OCI-M2 (cell line): ENCODE data around the gene AP5Z1.

Experiments
- DNase-seq: peaks from one replicate; lab custom pipeline; 2025; ENCODE audit not compliant: unreplicated experiment; lab: John Stamatoyannopoulos, UW

Gene AP5Z1

DNA sequence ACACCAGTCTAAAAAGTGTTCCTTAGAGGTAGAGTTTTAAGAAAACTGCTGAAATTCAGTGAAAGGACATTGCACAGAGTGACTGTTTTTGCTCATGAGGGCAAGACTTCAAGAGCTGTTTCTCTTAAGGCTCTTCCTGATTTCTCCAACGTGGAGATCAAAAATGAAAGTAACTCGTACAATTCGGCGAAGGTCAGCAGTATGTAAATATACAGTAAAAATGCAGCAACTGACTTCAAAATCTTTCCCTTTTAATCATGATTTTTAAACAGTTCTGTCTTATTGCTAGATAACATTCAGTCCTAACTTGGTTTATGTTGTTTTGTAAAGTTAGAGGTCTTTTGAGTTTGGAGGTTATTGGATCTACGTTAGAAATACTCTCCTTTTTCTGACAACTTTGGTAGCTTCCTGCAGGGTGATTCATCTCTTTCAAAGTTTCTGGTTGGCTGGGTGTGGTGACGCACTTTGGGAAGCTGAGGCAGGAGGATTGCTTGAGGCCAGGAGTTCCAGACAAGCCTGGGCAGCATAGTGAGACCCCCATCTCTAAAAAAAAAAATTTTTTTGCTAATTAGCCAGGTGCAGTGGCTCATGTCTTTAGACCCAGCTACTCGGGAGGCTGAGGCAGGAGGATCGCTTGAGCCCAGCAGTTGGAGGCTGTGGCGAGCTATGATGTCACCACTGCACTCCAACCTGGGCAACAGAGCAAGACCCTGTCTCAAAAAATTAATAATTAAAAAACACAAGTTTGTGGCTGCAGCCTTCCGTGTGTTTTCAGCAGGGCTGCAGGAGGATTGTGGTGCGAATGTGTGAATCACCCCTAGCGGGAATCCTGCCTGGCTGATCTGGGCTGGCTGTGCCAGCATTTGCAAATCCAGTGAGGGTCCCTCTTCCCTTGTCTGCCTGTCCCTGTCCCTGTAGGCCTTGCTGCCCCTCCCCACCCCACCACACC, 29.2 kb upstream of the AP5Z1 start:
- DNase-seq, result no peak

DNA sequence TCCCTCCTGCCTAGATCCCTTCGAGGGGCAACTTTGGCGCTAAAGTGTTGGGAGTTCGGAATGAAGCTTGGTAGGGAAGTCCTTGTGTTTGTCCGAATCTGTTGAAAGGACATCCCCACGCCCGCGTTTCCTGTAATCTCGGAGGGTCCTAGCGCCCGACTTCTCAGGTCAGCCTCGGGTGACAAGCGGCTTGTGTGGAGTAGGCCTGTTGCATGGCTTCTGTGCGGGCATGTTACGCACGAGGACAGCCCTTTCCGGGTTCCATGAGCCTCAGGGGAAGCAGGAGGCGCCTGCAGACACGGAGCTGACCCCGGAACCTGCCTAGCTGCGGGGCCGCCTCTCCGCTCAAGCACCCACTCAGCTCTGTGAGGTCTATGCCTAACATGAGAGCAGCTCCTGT, 28.4 kb upstream of the AP5Z1 start:
- no peak for DNase-seq

DNA sequence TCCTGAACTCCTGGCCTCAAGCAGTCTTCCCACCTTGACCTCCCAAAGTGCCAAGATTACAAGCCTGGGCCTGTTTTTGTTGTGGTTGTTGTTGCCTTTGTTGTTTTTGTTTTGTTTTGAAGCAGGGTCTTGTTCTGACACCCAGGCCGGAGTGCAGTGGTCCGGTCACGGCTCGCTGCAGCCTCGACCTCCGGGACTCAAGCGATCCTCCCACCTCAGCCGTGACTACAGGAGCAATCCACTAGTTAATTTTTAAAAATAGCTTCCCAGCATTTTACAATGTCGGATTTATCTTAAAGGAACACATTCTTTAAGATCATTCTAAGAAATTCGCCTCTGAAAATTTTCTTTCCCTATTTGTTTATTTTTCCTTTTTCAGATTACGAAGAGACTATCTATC, 27.7 kb upstream of the AP5Z1 start:
- DNase-seq, result no peak

DNA sequence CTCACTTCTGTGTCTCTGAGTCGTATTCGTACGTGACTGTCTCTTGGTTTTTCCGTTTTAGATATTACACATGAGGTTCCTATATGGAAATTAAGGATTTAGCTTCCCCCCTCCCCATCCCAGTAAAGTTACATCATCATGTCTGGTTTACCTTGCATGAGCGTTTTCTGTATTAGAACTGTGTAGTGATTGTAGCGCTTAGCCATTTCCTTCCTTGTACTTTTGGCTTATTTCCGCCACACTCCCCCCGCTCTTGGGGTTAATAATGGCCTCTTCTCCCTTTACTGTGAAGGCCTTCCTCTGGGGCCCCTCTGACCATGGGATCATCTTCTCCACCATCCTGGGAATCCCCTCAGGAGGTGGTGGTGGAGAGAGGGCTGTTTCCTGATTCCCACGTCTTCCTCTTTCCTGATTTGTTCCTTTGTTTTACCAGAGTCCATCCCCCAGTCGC, 27.2 kb upstream of the AP5Z1 start:
- DNase-seq, result no peak

DNA sequence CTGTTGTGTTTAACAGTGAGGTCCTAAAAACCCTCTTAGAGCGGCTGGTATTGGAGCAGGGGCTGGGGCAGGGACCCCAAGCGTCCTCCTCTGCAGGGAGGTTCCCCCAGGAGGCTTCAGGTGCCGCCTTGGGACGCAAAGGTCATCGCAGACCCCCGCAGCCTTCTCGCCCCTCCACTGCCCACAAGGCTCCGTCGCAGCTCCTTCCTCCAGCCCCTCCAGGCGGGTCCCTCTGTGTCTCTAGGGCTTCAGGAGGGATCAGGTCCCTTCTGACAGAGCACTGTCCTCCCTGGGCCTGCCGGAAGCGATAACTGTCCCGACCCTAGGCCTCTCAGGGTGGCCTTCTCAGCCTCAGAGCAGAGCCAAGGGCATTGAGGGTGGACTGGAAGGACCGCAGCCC, 26.1 kb upstream of the AP5Z1 start:
- DNase-seq, result no peak

DNA sequence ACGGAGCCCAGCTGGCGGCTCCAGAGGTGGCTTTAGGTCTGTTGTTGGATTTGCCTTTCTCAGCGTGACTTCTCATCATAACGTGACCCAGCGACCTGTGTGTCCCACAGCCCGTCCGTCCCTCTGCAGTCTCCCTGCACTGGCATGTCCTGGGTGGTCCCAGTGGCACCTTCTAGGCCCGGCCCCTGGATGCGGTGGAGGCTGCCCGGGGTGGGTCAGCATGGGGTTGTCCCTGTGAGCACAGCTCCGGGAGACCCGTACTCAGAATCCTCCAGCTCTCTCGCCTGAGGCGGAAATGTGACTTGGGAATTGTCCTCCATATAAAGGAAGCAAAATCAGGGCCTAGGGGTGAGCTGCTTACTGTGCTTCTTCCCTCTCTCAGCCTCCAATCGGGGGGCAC, 25.6 kb upstream of the AP5Z1 start:
- no peak for DNase-seq

DNA sequence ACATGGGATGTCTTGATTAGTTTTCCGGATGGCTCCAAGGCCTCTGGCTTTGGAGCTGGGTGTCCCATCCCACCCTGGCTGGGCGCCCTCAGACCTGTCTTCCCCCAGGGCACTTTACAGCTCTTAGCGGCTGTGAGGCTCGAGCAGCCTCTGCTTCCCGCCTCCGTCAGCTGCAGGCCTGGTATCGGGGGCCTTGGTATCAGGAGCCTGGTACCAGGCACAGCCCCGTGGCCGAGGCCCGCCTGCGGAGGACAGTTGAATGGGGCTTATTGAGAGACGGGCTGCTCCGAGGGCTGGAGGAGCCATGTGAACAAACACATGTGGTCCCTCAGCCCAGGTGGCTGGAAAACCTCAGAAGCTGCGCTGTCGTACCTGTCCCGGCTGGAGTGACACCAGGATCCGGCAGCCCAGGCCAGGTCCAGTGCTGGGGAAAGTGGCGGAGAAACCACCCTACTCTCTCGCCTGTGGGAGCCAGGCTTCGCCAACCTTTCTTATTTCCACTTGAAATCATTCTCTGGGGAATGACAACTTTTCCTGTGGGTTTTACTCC, 23.9 kb upstream of the AP5Z1 start:
- no peak for DNase-seq

DNA sequence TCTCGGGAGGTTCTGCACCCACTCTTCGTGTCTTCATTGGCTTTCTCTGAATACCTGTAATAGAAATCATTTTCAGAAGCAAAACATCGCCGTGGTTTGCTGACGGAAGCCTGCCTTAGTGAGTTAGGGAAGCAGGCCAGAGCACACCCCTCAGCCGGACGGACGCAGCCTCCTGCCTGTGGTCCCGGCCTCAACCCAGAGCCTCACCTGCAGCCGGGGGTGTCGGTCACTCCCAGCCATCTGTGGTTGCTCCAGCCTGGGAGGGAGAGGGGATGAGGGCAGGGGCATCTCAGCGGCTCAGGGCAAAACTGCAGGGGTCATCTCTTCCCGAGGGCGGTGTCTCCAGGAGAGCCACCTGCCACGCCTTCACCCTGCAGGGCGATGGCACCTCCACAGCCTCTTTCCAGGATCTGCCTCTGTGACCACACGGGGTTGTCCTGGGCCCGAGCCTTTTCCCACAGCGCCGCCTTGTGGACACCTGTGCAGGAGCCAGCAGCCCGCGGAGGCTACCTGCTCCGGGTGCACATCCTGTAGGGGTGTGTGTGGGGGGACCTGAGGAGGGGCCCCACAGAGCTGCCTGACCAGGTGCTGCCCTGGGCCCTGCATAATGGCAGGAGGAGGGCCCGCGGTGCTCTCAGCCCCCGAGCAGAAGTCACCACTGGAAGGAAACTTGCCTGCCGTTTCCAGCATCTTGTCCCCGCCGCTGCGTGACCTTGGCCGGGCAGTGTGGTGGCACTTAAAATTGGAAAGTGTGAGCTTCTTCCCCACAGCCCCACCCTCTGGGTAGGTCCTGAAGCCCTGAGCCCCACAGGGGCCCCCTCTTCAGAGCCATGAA, 21.6 kb upstream of the AP5Z1 start:
- DNase-seq, result no peak

DNA sequence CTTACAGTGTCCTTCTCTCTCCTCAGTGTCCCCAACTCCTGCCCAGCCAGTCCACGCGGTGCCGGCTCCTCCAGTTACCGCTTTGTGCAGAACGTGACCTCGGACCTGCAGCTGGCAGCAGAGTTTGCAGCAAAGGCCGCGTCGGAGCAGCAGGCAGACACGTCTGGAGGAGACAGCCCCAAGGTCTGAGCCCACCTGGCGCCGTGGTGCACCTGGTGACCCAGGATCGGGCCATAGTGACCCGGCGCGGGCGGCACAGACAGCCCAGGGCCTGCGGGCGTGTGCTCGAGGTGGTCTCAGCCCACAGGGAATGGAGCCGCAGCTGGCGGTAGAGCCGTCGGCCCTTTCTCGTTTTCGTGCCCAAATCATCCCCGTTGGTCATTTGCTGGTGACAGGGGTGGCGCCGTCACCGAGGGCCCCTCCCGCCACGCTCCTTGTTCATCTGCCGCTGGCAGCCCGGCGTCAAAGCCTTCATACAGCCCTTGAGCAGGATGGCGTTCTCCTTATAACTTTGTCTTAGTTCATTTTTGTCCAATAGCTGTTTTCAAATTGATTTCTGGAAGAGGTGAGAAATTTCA, 20.9 kb upstream of the AP5Z1 start:
- DNase-seq, result no peak

DNA sequence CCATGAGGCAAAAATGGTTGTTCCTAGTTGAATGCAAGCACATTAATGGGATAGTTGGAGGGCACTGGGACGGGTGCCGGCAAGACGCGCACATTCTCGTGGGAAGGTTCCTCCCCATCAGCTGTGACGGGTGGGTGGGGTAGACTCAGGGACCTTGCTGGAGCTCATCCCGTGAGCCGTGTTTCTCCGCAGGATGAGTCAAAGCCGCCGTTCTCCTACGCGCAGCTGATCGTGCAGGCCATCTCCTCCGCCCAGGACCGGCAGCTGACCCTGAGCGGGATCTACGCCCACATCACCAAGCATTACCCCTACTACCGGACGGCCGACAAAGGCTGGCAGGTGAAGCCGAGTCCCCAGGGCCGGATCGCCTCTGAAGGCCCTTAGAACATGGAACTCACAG, 20.4 kb upstream of the AP5Z1 start:
- no peak for DNase-seq

DNA sequence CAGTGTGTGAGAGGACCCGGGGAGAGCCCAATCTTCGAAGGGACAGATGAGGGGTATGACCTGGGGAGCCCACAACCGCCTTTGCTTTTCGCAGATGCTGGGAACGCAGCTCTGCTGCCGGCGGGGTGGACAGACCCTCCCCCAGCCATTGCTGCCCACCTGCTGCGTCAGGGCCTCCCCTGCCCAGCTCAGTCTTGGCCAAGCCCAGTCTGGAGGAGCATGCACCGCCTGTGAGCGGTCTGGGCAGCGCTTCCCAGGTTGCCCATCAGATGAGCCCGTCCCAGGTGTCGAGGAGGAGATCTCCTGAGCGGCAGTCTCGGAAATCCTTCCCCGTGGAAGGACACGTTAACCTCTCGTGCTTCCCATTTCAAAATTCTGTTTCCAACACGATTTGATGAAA, 17.3 kb upstream of the AP5Z1 start:
- no peak for DNase-seq

DNA sequence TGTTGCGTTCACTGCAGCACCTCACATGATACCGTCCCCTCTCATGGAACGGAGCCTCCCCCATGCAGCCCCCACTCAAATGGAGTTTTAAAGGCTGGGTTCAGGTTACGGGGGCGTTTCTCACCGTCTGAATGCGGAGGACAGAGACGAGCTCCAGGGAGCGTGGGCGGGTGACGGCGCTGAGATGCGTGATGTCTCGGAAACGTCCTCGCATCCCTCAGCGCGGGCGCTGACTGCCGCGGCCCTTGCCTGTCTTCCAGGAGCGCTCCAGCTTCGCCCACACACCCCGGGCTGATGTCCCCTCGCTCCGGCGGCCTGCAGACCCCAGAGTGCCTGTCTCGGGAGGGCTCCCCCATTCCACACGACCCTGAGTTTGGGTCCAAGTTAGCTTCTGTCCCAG, 16.6 kb upstream of the AP5Z1 start:
- no peak for DNase-seq

DNA sequence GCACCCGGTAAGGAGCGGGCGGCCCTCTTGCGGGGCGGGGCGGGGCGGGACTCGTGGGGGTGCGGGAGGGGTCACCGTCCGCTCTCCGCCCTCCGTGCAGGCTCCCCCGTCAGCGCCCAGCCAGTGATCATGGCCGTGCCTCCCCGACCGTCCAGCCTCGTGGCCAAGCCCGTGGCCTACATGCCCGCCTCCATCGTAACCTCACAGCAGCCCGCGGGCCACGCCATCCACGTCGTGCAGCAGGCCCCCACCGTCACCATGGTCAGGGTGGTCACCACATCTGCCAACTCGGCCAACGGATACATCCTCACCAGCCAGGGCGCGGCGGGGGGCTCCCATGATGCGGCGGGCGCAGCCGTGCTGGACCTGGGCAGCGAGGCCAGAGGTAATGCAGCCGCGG, 16.2 kb upstream of the AP5Z1 start:
- DNase-seq, result no peak

DNA sequence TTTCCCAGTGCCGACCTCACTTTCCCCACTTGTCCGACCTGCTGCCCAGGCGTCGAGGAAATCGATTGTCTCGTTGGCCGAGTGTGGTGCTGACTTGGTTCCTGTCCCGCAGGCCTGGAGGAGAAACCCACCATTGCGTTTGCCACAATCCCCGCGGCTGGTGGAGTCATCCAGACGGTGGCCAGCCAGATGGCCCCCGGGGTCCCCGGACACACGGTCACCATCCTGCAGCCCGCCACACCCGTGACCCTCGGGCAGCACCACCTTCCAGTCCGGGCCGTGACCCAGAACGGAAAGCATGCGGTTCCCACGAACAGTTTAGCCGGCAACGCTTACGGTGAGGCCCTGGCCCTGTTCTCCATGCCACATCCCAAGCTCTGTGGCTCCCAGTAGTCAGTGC, 14.5 kb upstream of the AP5Z1 start:
- no peak for DNase-seq

DNA sequence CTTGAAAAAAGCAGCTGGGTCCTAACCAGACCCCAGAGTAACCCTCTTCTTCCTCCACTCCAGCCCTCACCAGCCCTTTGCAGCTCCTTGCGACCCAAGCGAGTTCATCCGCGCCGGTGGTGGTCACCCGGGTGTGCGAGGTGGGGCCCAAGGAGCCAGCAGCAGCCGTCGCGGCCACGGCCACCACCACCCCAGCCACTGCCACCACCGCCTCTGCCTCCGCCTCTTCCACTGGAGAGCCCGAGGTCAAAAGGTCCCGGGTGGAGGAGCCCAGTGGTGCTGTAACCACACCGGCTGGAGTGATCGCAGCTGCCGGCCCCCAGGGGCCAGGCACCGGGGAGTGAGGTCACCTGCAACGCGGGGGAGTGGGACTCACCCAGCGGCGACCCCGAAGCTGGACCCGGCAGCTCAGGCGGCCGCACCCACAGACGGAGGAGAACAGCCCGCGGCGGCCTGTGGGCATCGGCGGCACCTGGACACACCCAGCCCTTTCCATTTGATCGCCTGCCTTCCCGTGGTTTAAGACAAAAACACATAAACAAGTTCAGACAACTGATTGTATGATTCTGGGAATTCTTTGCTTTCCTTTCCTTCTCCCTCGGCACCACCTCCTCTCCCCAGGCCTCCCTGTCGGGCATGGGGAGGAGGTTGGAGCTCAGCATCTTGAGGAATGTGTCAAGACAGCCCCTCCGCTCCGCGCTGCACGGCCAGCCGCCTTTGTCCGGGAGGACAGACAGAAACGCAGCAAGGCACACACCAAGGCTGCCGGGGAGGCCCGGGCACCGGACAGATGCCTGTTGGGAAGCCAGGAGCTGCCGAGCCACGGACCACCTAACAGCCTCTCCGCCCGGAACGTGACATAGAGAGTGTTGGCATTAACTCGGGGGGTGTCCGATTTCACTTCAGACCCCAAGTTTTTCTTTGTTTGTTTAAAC, 13.0 kb upstream of the AP5Z1 start:
- no peak for DNase-seq

DNA sequence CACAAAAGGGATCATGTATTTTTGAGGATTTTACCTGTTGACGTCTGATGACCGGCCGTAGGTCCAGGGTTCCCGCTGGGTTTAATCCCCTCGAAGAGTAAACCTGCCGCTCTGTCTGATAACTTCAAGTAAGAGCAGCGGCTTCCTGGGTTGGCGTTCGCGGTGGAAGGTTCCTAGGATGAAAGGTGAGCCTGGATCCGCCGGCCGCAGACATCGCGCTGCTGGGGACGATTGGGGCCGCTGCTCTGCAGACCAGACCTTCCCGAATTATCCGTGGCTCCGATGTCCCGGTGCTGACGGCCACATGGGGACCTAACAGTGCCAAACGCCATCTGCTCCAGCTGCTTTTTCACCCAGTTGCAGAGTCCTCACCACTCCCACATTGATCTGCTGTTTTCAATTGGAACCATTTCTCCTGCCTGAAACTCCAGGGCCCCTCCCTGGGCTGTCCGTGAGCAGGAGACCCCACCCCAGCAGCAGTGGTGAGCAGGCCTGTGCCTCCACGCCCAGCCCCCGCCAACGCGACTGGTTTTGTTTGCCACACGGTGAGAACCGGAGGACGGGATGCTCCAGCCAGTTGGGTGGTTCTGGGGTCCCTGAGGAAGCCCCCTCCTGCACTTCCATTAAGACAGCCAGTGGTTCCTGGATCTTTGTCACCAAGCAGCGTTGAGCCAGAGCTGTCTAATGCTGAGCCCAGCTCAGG, 12.2 kb upstream of the AP5Z1 start:
- no peak for DNase-seq

DNA sequence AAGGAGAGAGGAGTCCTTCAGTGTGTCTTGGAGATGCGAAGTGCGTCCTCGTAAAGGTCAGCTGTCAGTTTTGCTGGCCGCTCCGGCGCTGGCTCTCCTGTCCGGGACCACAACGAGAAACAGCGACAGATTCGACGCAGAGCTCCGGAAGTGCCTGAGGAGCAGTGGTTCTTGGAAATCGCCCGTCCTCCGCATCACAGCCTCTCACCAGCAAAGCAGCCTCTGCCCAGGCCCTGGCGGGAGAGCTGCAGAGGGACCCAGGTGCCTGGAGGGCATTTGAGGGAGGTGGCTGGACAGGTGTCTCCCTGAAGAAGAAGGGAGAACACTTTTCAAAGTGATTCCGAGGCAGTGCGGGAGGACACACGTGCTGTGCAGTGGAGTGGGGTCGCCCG, 11.6 kb upstream of the AP5Z1 start:
- DNase-seq, result no peak

DNA sequence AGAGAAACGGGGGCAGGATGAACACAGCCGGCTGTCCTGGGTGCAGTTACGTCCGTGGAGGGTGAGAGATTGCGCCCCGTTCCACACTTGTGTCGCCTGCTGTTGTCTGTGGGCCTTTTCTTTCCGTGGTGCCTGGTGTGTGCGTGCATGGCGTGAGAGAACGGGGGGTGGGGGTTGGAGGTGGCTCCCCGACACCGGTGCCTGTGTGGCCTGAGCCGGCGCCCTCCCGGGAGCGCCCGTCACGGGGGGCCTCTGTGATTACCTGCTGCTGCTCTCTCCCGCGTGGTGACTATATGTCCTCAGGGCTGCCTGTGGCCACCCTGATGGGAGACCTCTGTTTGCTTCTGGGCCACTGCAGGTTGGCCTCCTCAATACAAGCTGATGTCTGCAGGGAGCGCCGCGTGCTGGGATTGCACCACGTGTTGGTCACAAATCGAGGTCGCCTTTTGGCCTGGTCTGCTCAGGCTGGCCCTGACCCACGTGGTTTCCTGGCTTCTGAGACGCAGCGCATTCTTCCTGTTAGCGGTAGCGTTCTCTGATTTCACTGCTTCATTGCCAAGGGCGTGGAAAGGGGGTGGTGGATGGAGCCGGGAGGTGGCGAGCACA, 10.9 kb upstream of the AP5Z1 start:
- DNase-seq, result no peak

DNA sequence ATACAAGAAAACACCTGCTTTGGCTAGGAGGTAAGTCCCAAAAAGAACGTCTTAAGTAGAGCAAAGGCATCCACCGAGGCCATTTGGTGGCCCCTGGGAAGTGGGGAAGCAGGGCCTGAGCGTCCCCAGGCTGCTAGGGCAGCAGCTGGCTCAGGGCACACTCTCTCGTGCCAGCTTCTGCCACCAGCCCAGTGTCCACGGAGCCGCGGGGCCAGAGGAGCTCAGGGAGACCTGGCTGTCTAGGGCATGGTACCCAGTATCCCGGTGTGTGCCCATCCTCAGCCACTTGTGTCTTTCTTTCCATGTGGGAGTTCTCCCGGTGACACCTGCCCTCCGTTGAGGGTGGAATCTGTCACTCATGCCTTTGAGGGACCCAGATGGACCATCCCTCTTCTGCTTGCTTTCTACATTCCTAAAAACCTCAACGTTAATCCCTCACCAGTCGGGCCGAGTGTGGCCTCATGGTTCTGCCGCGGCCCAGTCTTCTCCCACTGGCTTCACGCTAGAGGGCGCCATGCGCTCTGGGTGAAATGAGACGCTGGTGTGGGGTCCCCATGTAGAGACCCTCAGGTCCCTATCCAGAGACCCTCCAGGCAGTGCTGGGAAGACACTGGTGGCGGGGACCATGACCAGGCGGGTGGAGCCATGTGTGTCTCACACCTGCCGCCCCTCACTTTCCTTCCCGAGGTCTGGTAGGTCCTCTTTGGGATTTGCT, 9.5 kb upstream of the AP5Z1 start:
- DNase-seq, result no peak
